Neutrophil (primary cell): ENCODE measurements around the gene LDLRAP1.

Experiments
- H3K27ac ChIP-seq: fragments of 200-600 bp; sonication (generic); 2 replicates; pipeline ENCODE4 v1.5.1; 2016; ENCODE audit warnings: mild to moderate bottlenecking, moderate library complexity
- H3K27me3 ChIP-seq: fragments of 200-600 bp; sonication (generic); 2 replicates; pipeline ENCODE4 v1.6.0; 2016; ENCODE audit warnings: mild to moderate bottlenecking
- H3K36me3 ChIP-seq: fragments of 200-600 bp; sonication (generic); 2 replicates; pipeline ENCODE4 v1.5.1; 2017
- H3K4me1 ChIP-seq, 2 experiments: fragments of 200-600 bp in 1 of 2; sonication (generic) in 1 of 2; 1 replicate in 1 of 2; 2 replicates in 1 of 2; pipeline versions ENCODE4 v1.5.1 to v1.6.1; 2013 to 2016; ENCODE audit warnings: low read depth in 1 of 2, low read length in 1 of 2, mild to moderate bottlenecking in 1 of 2, moderate library complexity in 1 of 2; ENCODE audit not compliant: control insufficient read depth in 1 of 2, insufficient read depth in 1 of 2
- H3K4me3 ChIP-seq, 2 experiments: fragments of 200-600 bp in 1 of 2; sonication (generic) in 1 of 2; 1 replicate in 1 of 2; 2 replicates in 1 of 2; pipeline ENCODE4 v1.5.1; 2013 to 2016; ENCODE audit warnings: low read depth in 1 of 2, low read length in 1 of 2, mild to moderate bottlenecking in 1 of 2, moderate library complexity in 1 of 2
- H3K9me3 ChIP-seq: fragments of 200-600 bp; sonication (generic); 2 replicates; pipeline ENCODE4 v1.5.1; 2016
- CTCF ChIP-seq: fragments of 200-600 bp; sonication (generic); IDR thresholded peaks from 2 replicates; pipeline ENCODE4 v1.5.1; 2016; ENCODE audit warnings: antibody characterized with exemption

The LDLRAP1 gene

GRCh38 chr1:25548601-25549000 is 5.2 kb downstream of the LDLRAP1 start:
- Histone ChIP-seq H3K9me3 (no peaks in the 10 kb centered on the region), H3K27ac (no peak overlapping the region), H3K4me1 (peaks cover 36 to 47% of the 10 kb centered on the region in 2 experiments), H3K4me3 (no peak overlapping the region), H3K27me3 (peaks cover 20% of the 10 kb centered on the region), H3K36me3 (no peaks in the 10 kb centered on the region)
- no peak for TF ChIP-seq CTCF

GRCh38 chr1:25549273-25550154 is 6.1 kb downstream of the LDLRAP1 start:
- Histone ChIP-seq H3K9me3 (no peaks in the 10 kb centered on the region), H3K4me1 (peaks cover 27 to 39% of the 10 kb centered on the region in 2 experiments), H3K36me3 (no peaks in the 10 kb centered on the region), H3K4me3 (no peak overlapping the region), H3K27me3 (peaks cover 13% of the 10 kb centered on the region), H3K27ac (no peak overlapping the region)
- no peak for TF ChIP-seq CTCF

- no peak overlapping the region for H3K27ac ChIP-seq
- no peaks in the 10 kb centered on the region for H3K36me3 ChIP-seq
- H3K4me3 ChIP-seq, result no peak overlapping the region
- H3K9me3 ChIP-seq, result no peaks in the 10 kb centered on the region
- H3K4me1 ChIP-seq, result peaks cover 22 to 35% of the 10 kb centered on the region in 2 experiments
- no peak for TF ChIP-seq CTCF
- H3K27me3 ChIP-seq, result peaks cover 6% of the 10 kb centered on the region
These were observed 6.7 kb downstream of the LDLRAP1 start for GRCh38 chr1:25550155-25550506.

- no peaks in the 10 kb centered on the region for H3K36me3 ChIP-seq
- peaks cover 29 to 38% of the 10 kb centered on the region in 2 experiments for H3K4me1 ChIP-seq
- H3K4me3 ChIP-seq, result no peak overlapping the region
- H3K27me3 ChIP-seq, result peaks cover 5% of the 10 kb centered on the region
- H3K9me3 ChIP-seq, result no peaks in the 10 kb centered on the region
- no peak overlapping the region for H3K27ac ChIP-seq
- no peak for TF ChIP-seq CTCF
These were observed 7.4 kb downstream of the LDLRAP1 start for GRCh38 chr1:25550683-25551310.

- no peak overlapping the region for H3K27ac ChIP-seq
- no peaks in the 10 kb centered on the region for H3K36me3 ChIP-seq
- H3K4me1 ChIP-seq, result peaks cover 59 to 64% of the 10 kb centered on the region in 2 experiments
These were observed 10.5 kb downstream of the LDLRAP1 start for GRCh38 chr1:25553749-25554429.

More at GRCh38 chr1:25553749-25554429, 10.5 kb downstream of the LDLRAP1 start:
- TF ChIP-seq CTCF, result no peak
- no peaks in the 10 kb centered on the region for H3K9me3 ChIP-seq
- H3K4me3 ChIP-seq, result no peak overlapping the region
- H3K27me3 ChIP-seq, result peaks cover 5% of the 10 kb centered on the region
